Measurements from ENCODE around the gene USP4.

GRCh38 chr3:49341996-49342395 is 2.1 kb upstream of the USP4 start:
- TF ChIP-seq CTCF (IDR thresholded peaks at IDR 0.05) (no peak), POLR2A (IDR thresholded peaks at IDR 0.05) (no peak)
